GM12878 (cell line): ENCODE measurements around the gene IL27RA. TPM values are rescaled to one million over a fixed set of nuclear protein-coding genes. Genes with fewer than 3 reads are reported as not detected.

Experiments used
- BHLHE40 ChIP-seq, 2 experiments: fragments of 450-650 bp in 1 of 2; IDR thresholded peaks; 2 replicates each; pipeline ENCODE4 v1.6.1; 2011 to 2017; ENCODE audit warnings: low read depth in 2 of 2, borderline replicate concordance in 1 of 2, improper control_type of control experiment in 1 of 2, low read length in 1 of 2, mild to moderate bottlenecking in 1 of 2
- BMI1 ChIP-seq: fragments of 450-650 bp; IDR thresholded peaks from 2 replicates; pipeline ENCODE4 v1.6.1; 2016; ENCODE audit warnings: mild to moderate bottlenecking, moderate library complexity, borderline replicate concordance
- BRCA1 ChIP-seq: IDR thresholded peaks from 2 replicates; pipeline ENCODE4 v1.6.1; 2011; ENCODE audit warnings: low read depth, low read length, improper control_type of control experiment
- CBX3 ChIP-seq: fragments of 200-600 bp; sonication (generic); IDR thresholded peaks from 2 replicates; pipeline ENCODE4 v1.6.1; 2016; ENCODE audit warnings: low read depth, borderline replicate concordance
- CHD1 ChIP-seq: IDR thresholded peaks from 2 replicates; pipeline ENCODE4 v1.6.1; 2012; ENCODE audit warnings: low read depth, low read length, improper control_type of control experiment
- DPF2 ChIP-seq: fragments of 450-650 bp; IDR thresholded peaks from 2 replicates; pipeline ENCODE4 v1.6.1; 2017; ENCODE audit warnings: mild to moderate bottlenecking
- E4F1 ChIP-seq: fragments of 450-650 bp; IDR thresholded peaks from 2 replicates; pipeline ENCODE4 v1.6.1; 2018; ENCODE audit warnings: borderline replicate concordance, mild to moderate bottlenecking; ENCODE audit not compliant: partially characterized antibody
- EZH2 ChIP-seq: IDR thresholded peaks from 2 replicates; pipeline ENCODE4 v1.6.1; 2012; ENCODE audit warnings: low read depth, mild to moderate bottlenecking, control low read depth, inconsistent platforms, low read length, borderline replicate concordance; ENCODE audit not compliant: control insufficient read depth
- GABPA ChIP-seq: IDR thresholded peaks from 2 replicates; pipeline ENCODE4 v1.6.1; 2014; ENCODE audit warnings: antibody characterized with exemption, low read depth, mild to moderate bottlenecking, inconsistent platforms
- IKZF1 ChIP-seq: fragments of 450-650 bp; conservative IDR thresholded peaks from 2 replicates; pipeline ENCODE4 v1.6.1; 2017; ENCODE audit warnings: antibody characterized with exemption, mild to moderate bottlenecking
- JUNB ChIP-seq: IDR thresholded peaks from 2 replicates; pipeline ENCODE4 v1.6.1; 2016; ENCODE audit warnings: antibody characterized with exemption, mild to moderate bottlenecking
- KDM1A ChIP-seq: fragments of 200-600 bp; sonication (generic); IDR thresholded peaks from 2 replicates; pipeline ENCODE4 v1.6.1; 2016; ENCODE audit warnings: borderline replicate concordance
- MTA2 ChIP-seq: fragments of 450-650 bp; IDR thresholded peaks from 2 replicates; pipeline ENCODE4 v1.6.1; 2016; ENCODE audit warnings: low read depth, mild to moderate bottlenecking, moderate library complexity
- MXI1 ChIP-seq: fragments of 150-350 bp; IDR thresholded peaks from 2 replicates; pipeline ENCODE4 v1.6.1; 2011; ENCODE audit warnings: low read depth, mild to moderate bottlenecking, inconsistent platforms, low read length, improper control_type of control experiment
- POLR2AphosphoS5 ChIP-seq: IDR thresholded peaks from 2 replicates; pipeline ENCODE4 v1.6.1; 2011; ENCODE audit warnings: mild to moderate bottlenecking, low read length, inconsistent platforms
- POU2F2 ChIP-seq: IDR thresholded peaks from 3 replicates; pipeline ENCODE4 v1.6.1; 2011; ENCODE audit warnings: low read depth, mild to moderate bottlenecking, low read length, borderline replicate concordance
- RCOR1 ChIP-seq: conservative IDR thresholded peaks from 2 replicates; pipeline ENCODE4 v1.6.1; 2012; ENCODE audit warnings: low read depth, low read length, improper control_type of control experiment
- RELA ChIP-seq: fragments of 450-650 bp; IDR thresholded peaks from 2 replicates; pipeline ENCODE4 v1.8.0; 2014; ENCODE audit warnings: borderline replicate concordance; ENCODE audit not compliant: partially characterized antibody
- SMC3 ChIP-seq: IDR thresholded peaks from 2 replicates; pipeline ENCODE4 v1.6.1; 2011; ENCODE audit warnings: low read length, improper control_type of control experiment, borderline replicate concordance
- STAT1 ChIP-seq: fragments of 450-650 bp; conservative IDR thresholded peaks from 2 replicates; pipeline ENCODE4 v1.6.1; 2014; ENCODE audit warnings: antibody characterized with exemption, mild to moderate bottlenecking
- ZNF592 ChIP-seq: fragments of 450-650 bp; IDR thresholded peaks from 2 replicates; pipeline ENCODE4 v1.6.1; 2017; ENCODE audit warnings: mild to moderate bottlenecking, moderate library complexity
- polyA plus RNA-seq, 11 experiments: library from polyadenylated mRNA; depleted of rRNA in 4 of 11; unstranded in 6 of 11; stranded (reverse) in 5 of 11; fragments of >200 nt; fragmentation: Nextera tagmentation in 4 of 11; fragmentation: Illumina TruSeq in 1 of 11; extraction: Ambion mirVana in 4 of 11; extraction: Trizol in 1 of 11; gene quantifications; 1 replicate in 1 of 11; 2 replicates in 10 of 11; pipeline versions ENCODE4 v1.2.1 to v1.2.3, GENCODE V29; 2011 to 2016; ENCODE audit warnings: inconsistent platforms in 2 of 11, missing spikeins in 2 of 11, low read depth in 1 of 11
- total RNA-seq, 4 experiments: library from RNA; depleted of rRNA in 3 of 4; stranded (reverse); fragments of >200 nt in 3 of 4; fragmentation: Illumina TruSeq in 1 of 4; extraction: Trizol in 1 of 4; gene quantifications; 2 replicates each; pipeline versions ENCODE4 v1.2.1 to v1.2.3, GENCODE V29; 2013 to 2021

IL27RA gene
- total and polyA plus RNA-seq, 10 of the 15 experiments (the other 5 are each of a cell fraction or from before 2014, with no cell fraction given) = 8.4 to 63.5 (median 41.2) TPM

GRCh38 chr19:14019100-14019499 lies 12.5 kb upstream of the IL27RA start (continued):
- TF ChIP-seq KDM1A = no peak
- no peak for TF ChIP-seq MXI1
- TF ChIP-seq BHLHE40 (IDR thresholded peaks at IDR 0.05; ENCODE audit: borderline replicate concordance in 1 of 2, low read depth in 2 of 2, low read length in 1 of 2) = no peak
- TF ChIP-seq BRCA1 = no peak
- no peak for TF ChIP-seq CBX3
- TF ChIP-seq GABPA = no peak
- TF ChIP-seq MTA2 = 0 out of 2 replicates have a peak, but pooled peaks have one; percentile 13
- peak; percentile 64; the same call in 1 of the 2 replicates for TF ChIP-seq IKZF1
- no peak for TF ChIP-seq RCOR1
- TF ChIP-seq STAT1 = no peak
- TF ChIP-seq CHD1 = no peak
- TF ChIP-seq E4F1 = no peak
- no peak for TF ChIP-seq JUNB
- TF ChIP-seq POU2F2 = no peak
- no peak for TF ChIP-seq POLR2AphosphoS5
- peak; percentile 47; the same call in 1 of the 2 replicates for TF ChIP-seq DPF2
- TF ChIP-seq SMC3 = no peak
- TF ChIP-seq EZH2 = no peak
- TF ChIP-seq ZNF592 = no peak
- no peak for TF ChIP-seq RELA
- no peak for TF ChIP-seq BMI1
